GM21825 (cell line): ENCODE results near the gene AKR7A2.

ENCODE experiments used
- ATAC-seq: cut with Tn5 transposase; IDR thresholded peaks from one replicate; pipeline ENCODE4 v1.9.1; 2021; ENCODE audit warnings: mild to moderate bottlenecking, moderate library complexity; ENCODE audit not compliant: unreplicated experiment

AKR7A2 gene

GRCh38 chr1:19325958-19326747 is 14.2 kb upstream of the AKR7A2 start:
- no peak for ATAC-seq

GRCh38 chr1:19325368-19325957 is 13.5 kb upstream of the AKR7A2 start:
- no peak for ATAC-seq

GRCh38 chr1:19324665-19324990 is 12.7 kb upstream of the AKR7A2 start:
- ATAC-seq, result no peak

- no peak for ATAC-seq
Observed at GRCh38 chr1:19323987-19324664, 12.2 kb upstream of the AKR7A2 start.

- no peak for ATAC-seq
Observed at GRCh38 chr1:19322481-19322880, 10.5 kb upstream of the AKR7A2 start.

- ATAC-seq, result no peak
Observed at GRCh38 chr1:19321071-19321470, 9.1 kb upstream of the AKR7A2 start.

GRCh38 chr1:19319196-19319595 is 7.3 kb upstream of the AKR7A2 start:
- no peak for ATAC-seq

GRCh38 chr1:19317126-19317910 is 5.4 kb upstream of the AKR7A2 start:
- no peak for ATAC-seq

- ATAC-seq, result peak; percentile 26
Observed at GRCh38 chr1:19315378-19316198, 3.6 kb upstream of the AKR7A2 start.

- no peak for ATAC-seq
Observed at GRCh38 chr1:19313961-19314882, 2.3 kb upstream of the AKR7A2 start.

- ATAC-seq, result no peak
Observed at GRCh38 chr1:19313636-19313959, 1.7 kb upstream of the AKR7A2 start.

- peak; percentile 4 for ATAC-seq
Observed at GRCh38 chr1:19312782-19313635, 1.1 kb upstream of the AKR7A2 start.

- ATAC-seq, result no peak
Observed at GRCh38 chr1:19311503-19311930, 427 bp downstream of the AKR7A2 start.

- ATAC-seq, result no peak
Observed at GRCh38 chr1:19310720-19311502, 1.0 kb downstream of the AKR7A2 start.

GRCh38 chr1:19310061-19310460 is 1.9 kb downstream of the AKR7A2 start:
- ATAC-seq, result no peak

GRCh38 chr1:19309123-19309813 is 2.7 kb downstream of the AKR7A2 start:
- no peak for ATAC-seq

GRCh38 chr1:19308509-19308907 is 3.4 kb downstream of the AKR7A2 start:
- ATAC-seq, result no peak
